Fibroblast of lung (primary cell): Measurements from ENCODE around the gene ROBO1. TPM values are rescaled to one million over a fixed set of nuclear protein-coding genes. Genes with fewer than 3 reads are reported as not detected.

ENCODE experiments used
- DNase-seq, 2 donors: peaks; one replicate each; pipeline versions ENCODE4 v3.0.0 to v3.0.0-alpha.2; 2010; ENCODE audit warnings: low read depth in 2 of 2
- H2AFZ ChIP-seq: 2 replicates; pipeline ENCODE4 v1.5.1; 2012; ENCODE audit warnings: low read length, control low read depth, inconsistent platforms
- H3K27ac ChIP-seq: 2 replicates; pipeline ENCODE4 v1.5.1; 2011; ENCODE audit warnings: low read length, control low read depth; ENCODE audit not compliant: insufficient read depth
- H3K27me3 ChIP-seq: 2 replicates; pipeline ENCODE4 v1.5.1; 2011; ENCODE audit warnings: mild to moderate bottlenecking, low read length; ENCODE audit not compliant: control insufficient read depth, insufficient read depth
- H3K36me3 ChIP-seq: 2 replicates; pipeline ENCODE4 v1.5.1; 2011; ENCODE audit warnings: low read length; ENCODE audit not compliant: control insufficient read depth, insufficient read depth
- H3K4me1 ChIP-seq: 2 replicates; pipeline ENCODE4 v1.5.1; 2011; ENCODE audit warnings: low read length; ENCODE audit not compliant: control insufficient read depth, insufficient read depth; ENCODE audit errors: extremely low read depth
- H3K4me2 ChIP-seq: 2 replicates; pipeline ENCODE4 v1.5.1; 2011; ENCODE audit warnings: low read length, control low read depth; ENCODE audit not compliant: insufficient read depth; ENCODE audit errors: extremely low read depth
- H3K4me3 ChIP-seq, 4 experiments: fragments of 200-600 bp in 1 of 4; sonication (generic) in 1 of 4; replicated peaks in 1 of 4; 2 replicates each; pipeline ENCODE4 v1.5.1; 2011 to 2016; ENCODE audit warnings: low read length in 4 of 4, low read depth in 3 of 4, mild to moderate bottlenecking in 3 of 4, control low read depth in 2 of 4, inconsistent platforms in 1 of 4, mixed read lengths in 1 of 4; ENCODE audit not compliant: insufficient read depth in 1 of 4; ENCODE audit errors: control extremely low read depth in 1 of 4
- H3K79me2 ChIP-seq: 2 replicates; pipeline ENCODE4 v1.5.1; 2012; ENCODE audit warnings: mild to moderate bottlenecking, low read length, inconsistent platforms; ENCODE audit not compliant: control insufficient read depth, insufficient read depth
- H3K9ac ChIP-seq: 2 replicates; pipeline ENCODE4 v1.5.1; 2011; ENCODE audit warnings: mild to moderate bottlenecking, low read length, control low read depth; ENCODE audit not compliant: insufficient read depth
- H3K9me3 ChIP-seq: 2 replicates; pipeline ENCODE4 v1.5.1; 2012; ENCODE audit warnings: low read depth, low read length; ENCODE audit not compliant: control insufficient read depth, insufficient read depth
- H4K20me1 ChIP-seq: 2 replicates; pipeline ENCODE4 v1.5.1; 2011; ENCODE audit warnings: low read length; ENCODE audit not compliant: control insufficient read depth, insufficient read depth; ENCODE audit errors: extremely low read depth
- CTCF ChIP-seq, 2 donors: IDR thresholded peaks in 1 of 2; conservative IDR thresholded peaks in 1 of 2; 1 replicate in 1 of 2; 2 replicates in 1 of 2; pipeline ENCODE4 v1.5.1; 2011 to 2012; ENCODE audit warnings: low read length in 2 of 2, control low read depth in 1 of 2, inconsistent platforms in 1 of 2, low read depth in 1 of 2, mild to moderate bottlenecking in 1 of 2
- EZH2 ChIP-seq: IDR thresholded peaks from 2 replicates; pipeline ENCODE4 v1.5.1; 2012; ENCODE audit warnings: low read length, control low read depth, mild to moderate bottlenecking; ENCODE audit errors: missing control alignments
- polyA plus RNA-seq, 2 donors: library from polyadenylated mRNA; depleted of rRNA in 1 of 2; stranded (reverse) in 1 of 2; unstranded in 1 of 2; fragments of >200 nt; gene quantifications; 2 replicates each; pipeline ENCODE4 v1.2.1, GENCODE V29; 2011 to 2012; ENCODE audit warnings: missing spikeins in 1 of 2
- total RNA-seq: library from RNA; depleted of rRNA; stranded (reverse); fragments of >200 nt; gene quantifications from 2 replicates; pipeline ENCODE4 v1.2.1, GENCODE V29; 2014

Gene ROBO1
- total and polyA plus RNA-seq, 2 donors (not counting 1 experiment from before 2014, with no cell fraction given): 53.8 to 104 TPM

GRCh38 chr3:78991656-78992055 is 776.1 kb downstream of the ROBO1 start:
- Histone ChIP-seq H3K27me3 (no peaks in the 10 kb centered on the region), H3K79me2 (no peaks in the 10 kb centered on the region), H2AFZ (no peak overlapping the region), H3K9me3 (no peaks in the 10 kb centered on the region), H3K4me3 (no peak overlapping the region), H3K4me2 (no peak overlapping the region), H4K20me1 (no peaks in the 10 kb centered on the region), H3K36me3 (no peaks in the 10 kb centered on the region), H3K4me1 (no peaks in the 10 kb centered on the region), H3K27ac (no peak overlapping the region), H3K9ac (no peak overlapping the region)
- DNase-seq: no peak
- TF ChIP-seq EZH2: no peak
- TF ChIP-seq CTCF (conservative IDR thresholded peaks at IDR 0.05 in 1 of 2, IDR thresholded peaks at IDR 0.05 in 1 of 2; ENCODE audit: low read depth in 1 of 2, low read length in 2 of 2): no peak

- no peaks in the 10 kb centered on the region for H3K79me2 ChIP-seq
- no peak for DNase-seq
- TF ChIP-seq CTCF (conservative IDR thresholded peaks at IDR 0.05 in 1 of 2, IDR thresholded peaks at IDR 0.05 in 1 of 2; ENCODE audit: low read depth in 1 of 2, low read length in 2 of 2) (no peak), EZH2 (no peak)
- H3K27ac ChIP-seq: no peak overlapping the region
- no peak overlapping the region for H3K4me2 ChIP-seq
- H3K27me3 ChIP-seq: no peaks in the 10 kb centered on the region
- H3K4me1 ChIP-seq: no peaks in the 10 kb centered on the region
- no peaks in the 10 kb centered on the region for H3K9me3 ChIP-seq
- H3K4me3 ChIP-seq: no peak overlapping the region
- no peak overlapping the region for H3K9ac ChIP-seq
- H2AFZ ChIP-seq: no peak overlapping the region
- H4K20me1 ChIP-seq: no peaks in the 10 kb centered on the region
- no peaks in the 10 kb centered on the region for H3K36me3 ChIP-seq
Measured at GRCh38 chr3:78990156-78990555, 777.6 kb downstream of the ROBO1 start.

- Histone ChIP-seq H3K4me1 (no peaks in the 10 kb centered on the region), H3K27ac (no peak overlapping the region), H3K27me3 (no peaks in the 10 kb centered on the region), H3K79me2 (no peaks in the 10 kb centered on the region), H3K9me3 (no peaks in the 10 kb centered on the region), H3K36me3 (no peaks in the 10 kb centered on the region), H3K9ac (no peak overlapping the region), H4K20me1 (no peaks in the 10 kb centered on the region), H2AFZ (no peak overlapping the region), H3K4me3 (no peak overlapping the region), H3K4me2 (no peak overlapping the region)
- TF ChIP-seq CTCF (conservative IDR thresholded peaks at IDR 0.05 in 1 of 2, IDR thresholded peaks at IDR 0.05 in 1 of 2; ENCODE audit: low read depth in 1 of 2, low read length in 2 of 2) (peak in 1 of 2 donors; percentile 47), EZH2 (no peak)
- peak; percentile 28 to 51 for DNase-seq
Measured at GRCh38 chr3:78988324-78988723, 779.5 kb downstream of the ROBO1 start.
